ENCODE results near the gene GPR22. TPM values are rescaled to one million over a fixed set of nuclear protein-coding genes. Genes with fewer than 3 reads are reported as not detected.

Gene GPR22, protein sequence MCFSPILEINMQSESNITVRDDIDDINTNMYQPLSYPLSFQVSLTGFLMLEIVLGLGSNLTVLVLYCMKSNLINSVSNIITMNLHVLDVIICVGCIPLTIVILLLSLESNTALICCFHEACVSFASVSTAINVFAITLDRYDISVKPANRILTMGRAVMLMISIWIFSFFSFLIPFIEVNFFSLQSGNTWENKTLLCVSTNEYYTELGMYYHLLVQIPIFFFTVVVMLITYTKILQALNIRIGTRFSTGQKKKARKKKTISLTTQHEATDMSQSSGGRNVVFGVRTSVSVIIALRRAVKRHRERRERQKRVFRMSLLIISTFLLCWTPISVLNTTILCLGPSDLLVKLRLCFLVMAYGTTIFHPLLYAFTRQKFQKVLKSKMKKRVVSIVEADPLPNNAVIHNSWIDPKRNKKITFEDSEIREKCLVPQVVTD
- 0.04 and 0.07 TPM in 2 replicates for total RNA-seq

DNA sequence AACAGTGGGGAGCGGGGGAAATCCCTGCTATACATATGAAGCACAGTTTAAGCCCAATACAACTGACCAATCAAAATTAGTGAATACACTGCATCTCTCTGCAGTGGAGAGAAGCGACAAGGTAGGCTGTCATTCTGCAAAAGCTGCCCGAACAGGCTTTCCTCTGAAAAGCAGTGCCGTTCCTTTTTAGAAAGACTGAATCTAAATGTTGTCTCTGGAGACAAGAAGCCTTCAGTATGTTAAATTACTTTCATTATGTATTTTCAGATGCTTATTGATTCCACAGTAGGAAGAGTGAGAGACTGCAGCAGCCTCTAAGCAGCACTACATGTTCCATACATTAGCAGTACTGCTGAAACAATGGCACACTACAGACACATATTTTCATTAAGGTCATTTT, at the start of gene GPR22:
GPR22 (plus strand) TSS at position 129 of the 400 bp plus-strand sequence. CDS start 4,004 bp downstream, outside the sequence.
- DNase-seq (ENCODE audit: low read depth, low spot score): no peak

GRCh38 chr7:107427462-107427861, 42.4 kb upstream of the GPR22 start:
- no peak for DNase-seq (ENCODE audit: low read depth, low spot score)

DNA sequence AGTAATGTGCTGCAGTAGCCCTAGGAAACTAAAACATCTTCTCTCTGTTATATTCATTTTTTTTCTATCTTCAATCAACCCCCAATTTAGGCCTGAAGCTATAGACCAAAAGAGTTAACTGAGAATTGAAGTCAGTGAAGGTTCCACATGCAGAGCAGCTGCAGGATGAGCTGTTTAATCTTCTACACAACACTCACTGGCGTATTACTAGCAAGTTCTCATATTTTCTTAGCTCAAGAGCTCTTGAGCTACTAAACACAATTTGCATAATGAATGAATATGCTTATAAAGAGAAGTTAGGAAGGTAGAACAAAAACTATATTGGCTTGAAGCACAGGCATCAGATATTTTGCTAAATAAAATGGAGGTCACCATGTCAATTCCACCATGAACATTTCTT, 41.2 kb upstream of the GPR22 start:
- DNase-seq (ENCODE audit: low read depth, low spot score): no peak

- DNase-seq (ENCODE audit: low read depth, low spot score): no peak
These were observed 39.8 kb upstream of the GPR22 start for GRCh38 chr7:107430057-107430456.

DNA sequence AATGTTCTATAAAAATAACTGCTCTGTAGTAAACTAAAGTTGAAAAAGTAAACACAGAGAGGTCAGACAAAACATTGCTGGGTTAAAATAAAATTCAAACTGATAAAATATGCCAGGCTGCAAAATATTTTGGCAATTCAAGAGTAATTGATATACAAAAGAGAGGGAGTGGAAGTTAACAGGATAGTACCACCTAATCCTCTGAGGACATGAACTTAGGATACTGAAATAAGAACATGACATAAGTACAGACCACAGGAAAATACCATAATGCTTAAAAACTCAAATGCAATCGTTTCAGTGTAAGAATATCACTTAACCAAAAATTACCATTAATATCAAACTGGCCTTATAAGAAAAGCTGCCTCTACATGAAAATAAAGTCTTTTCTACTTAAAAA, 37.6 kb upstream of the GPR22 start:
- DNase-seq (ENCODE audit: low read depth, low spot score): no peak

DNA sequence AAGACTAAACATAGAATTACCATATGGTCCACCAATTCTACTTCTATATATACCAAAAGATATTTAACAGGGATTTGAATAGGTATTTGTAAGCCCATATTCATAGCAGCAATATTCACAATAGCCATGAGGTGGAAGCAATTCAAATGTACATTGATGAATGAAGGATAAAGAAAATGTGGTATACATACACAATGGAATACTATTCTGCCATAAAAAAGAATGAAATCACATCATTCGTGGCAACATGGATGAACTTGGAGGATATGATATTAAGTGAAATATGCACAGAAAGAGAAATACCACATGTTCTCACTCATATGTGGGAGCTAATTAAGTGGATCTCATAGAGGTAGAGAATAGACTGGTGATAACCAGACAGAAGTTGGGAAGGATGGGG, 34.1 kb upstream of the GPR22 start:
- no peak for DNase-seq (ENCODE audit: low read depth, low spot score)

DNA sequence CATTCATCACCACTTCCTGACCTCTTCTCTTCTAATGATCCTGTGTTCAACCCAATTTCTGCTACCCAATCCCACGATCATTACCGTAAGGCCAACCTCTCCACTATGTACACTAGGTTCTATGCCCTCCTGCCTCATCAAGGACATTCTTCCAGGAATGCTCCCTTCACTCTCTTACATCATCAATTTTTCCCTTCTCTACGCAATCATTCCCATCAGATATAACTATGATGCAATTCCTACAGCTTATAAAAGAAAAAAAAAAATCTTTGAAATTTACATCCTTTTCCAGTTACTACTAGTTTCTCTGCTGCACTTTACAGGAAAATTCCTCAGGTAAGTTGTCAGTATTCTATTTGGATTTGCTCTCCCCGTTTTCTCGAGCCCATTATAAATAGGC, 30.8 kb upstream of the GPR22 start:
- no peak for DNase-seq (ENCODE audit: low read depth, low spot score)

- DNase-seq (ENCODE audit: low read depth, low spot score): no peak
These were observed 28.1 kb upstream of the GPR22 start for GRCh38 chr7:107441581-107442422.

DNA sequence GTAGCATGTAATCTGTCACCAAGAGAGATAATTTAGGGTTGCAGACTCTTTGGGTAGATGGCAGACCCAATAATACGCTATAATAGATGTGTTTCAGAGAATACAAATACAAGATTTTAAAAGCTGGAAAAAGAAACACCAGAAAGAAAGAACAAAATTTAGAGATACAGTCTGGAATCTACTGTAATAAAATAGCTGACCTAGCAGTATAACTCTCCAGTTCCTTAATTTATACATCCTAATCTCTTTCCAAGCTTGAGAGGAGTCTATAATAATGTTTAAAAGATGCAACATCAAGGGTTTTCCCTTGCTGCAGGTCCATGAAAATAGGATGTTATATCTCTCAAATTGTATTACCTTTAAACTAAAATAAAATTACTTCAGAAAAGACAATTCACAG, 27.2 kb upstream of the GPR22 start:
- no peak for DNase-seq (ENCODE audit: low read depth, low spot score)

DNA sequence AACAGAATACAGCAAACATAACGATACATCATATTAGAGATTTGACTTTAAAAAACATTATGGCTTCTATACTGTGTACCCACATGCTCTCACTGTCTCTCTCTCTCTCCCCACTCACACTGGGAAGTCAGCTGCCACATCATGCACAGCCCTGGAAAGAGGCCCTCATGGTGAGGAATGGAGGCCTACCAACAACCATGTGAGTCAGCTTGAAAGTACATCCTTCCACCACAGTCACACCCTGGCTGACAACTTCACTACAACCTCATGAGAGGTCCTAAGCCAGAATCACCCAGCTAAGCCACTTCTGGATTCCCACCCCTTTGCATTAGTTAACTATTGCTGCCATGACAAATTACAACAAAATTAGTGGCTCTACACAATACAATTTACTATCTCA, 23.3 kb upstream of the GPR22 start:
- no peak for DNase-seq (ENCODE audit: low read depth, low spot score)

DNA sequence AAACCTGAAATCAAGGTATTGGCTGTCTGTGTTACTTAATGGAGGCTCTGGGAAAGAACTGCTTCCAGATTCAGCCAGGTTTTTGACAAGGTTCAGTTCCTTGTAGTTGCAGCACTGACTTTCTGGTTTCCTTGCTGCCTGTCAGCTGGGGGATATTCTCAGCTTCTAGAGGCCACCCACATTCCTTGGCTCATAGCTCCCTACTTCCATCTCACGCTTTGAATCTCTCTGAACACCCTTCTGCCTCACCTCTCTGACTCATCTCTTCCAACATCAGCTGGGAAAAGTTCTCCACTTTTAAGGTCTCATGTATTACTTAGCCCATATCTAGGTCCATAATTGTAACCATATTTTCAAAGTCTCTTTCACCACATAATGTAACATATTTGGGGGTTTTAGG, 22.9 kb upstream of the GPR22 start:
- no peak for DNase-seq (ENCODE audit: low read depth, low spot score)

- DNase-seq (ENCODE audit: low read depth, low spot score): no peak
These were observed 18.9 kb upstream of the GPR22 start for GRCh38 chr7:107450970-107451369.

- no peak for DNase-seq (ENCODE audit: low read depth, low spot score)
These were observed 16.5 kb upstream of the GPR22 start for GRCh38 chr7:107453388-107453787.

DNA sequence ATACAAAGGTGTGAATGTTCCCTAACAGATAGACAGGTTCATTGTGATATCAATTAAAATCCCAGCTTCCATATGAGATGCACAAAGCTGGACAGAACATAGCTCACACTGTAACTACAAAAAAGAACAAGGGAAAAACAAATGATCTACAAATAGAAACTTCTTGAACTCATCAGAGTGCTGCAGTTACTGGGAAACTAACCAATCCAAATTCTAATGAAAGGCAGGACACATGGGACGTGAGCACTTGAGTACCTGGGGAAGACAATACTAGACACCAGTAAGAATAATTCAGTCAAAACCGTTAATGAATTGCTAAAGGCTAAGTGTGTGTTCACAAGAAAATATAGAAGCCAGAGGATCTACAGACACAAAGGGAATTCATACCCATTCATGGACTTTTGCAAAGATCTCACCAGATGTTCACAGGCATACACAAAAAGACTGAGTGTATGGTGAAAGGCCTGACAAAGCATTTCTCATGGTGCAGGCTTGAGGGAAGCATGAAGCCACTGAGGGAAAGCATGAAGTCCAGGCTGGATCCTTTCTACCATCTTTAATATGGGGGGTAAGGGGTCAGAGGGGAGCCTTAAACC, 7.8 kb upstream of the GPR22 start:
- no peak for DNase-seq (ENCODE audit: low read depth, low spot score)

GRCh38 chr7:107463139-107464078, 6.4 kb upstream of the GPR22 start:
- DNase-seq (ENCODE audit: low read depth, low spot score): peak; percentile 37

DNA sequence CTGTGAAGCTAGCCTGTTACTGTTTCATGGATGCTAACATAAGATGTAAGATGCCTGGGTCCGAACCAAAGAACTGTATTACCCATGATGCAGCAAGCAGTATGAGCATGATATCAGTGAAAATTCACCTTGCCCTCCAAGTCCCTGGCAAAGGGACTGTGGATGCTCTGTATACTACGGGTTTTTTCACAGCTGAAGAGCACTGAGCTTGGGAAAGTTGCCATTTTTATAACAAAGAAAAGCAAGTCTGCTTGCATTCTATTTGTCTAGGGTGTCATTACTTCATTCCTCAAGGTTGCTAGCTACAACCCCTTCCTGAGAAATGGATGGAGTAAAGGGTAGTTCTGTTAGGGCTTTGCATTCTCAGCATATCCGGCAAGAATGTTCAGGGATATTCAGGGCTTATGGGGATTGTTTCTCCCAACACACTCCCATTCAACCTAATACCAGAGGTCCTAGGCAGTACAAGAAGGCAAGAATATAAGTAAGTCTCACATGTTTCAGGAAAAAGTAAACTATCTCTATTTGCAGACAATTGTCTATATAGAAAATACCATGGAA, 5.1 kb upstream of the GPR22 start:
- DNase-seq (ENCODE audit: low read depth, low spot score): no peak

GRCh38 chr7:107467972-107468371, 1.9 kb upstream of the GPR22 start:
- no peak for DNase-seq (ENCODE audit: low read depth, low spot score)

DNA sequence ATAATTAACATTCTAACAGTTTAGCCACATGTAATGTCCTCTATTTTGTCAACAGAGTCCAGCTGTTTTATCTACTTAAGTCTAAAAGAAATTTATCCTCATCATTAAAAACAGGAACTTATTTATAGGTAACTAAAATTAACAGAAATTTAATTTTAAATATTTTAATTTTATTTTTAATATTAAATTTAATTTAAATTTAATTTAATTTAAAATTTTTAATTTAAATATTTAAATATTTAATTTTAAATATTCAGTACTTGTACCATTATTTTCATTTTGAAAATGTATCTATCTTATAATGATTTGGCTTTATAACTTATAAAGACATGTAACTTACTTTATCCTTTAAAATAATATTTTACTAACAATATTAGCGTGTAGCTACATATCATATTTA, 1.0 kb upstream of the GPR22 start:
- no peak for DNase-seq (ENCODE audit: low read depth, low spot score)

DNA sequence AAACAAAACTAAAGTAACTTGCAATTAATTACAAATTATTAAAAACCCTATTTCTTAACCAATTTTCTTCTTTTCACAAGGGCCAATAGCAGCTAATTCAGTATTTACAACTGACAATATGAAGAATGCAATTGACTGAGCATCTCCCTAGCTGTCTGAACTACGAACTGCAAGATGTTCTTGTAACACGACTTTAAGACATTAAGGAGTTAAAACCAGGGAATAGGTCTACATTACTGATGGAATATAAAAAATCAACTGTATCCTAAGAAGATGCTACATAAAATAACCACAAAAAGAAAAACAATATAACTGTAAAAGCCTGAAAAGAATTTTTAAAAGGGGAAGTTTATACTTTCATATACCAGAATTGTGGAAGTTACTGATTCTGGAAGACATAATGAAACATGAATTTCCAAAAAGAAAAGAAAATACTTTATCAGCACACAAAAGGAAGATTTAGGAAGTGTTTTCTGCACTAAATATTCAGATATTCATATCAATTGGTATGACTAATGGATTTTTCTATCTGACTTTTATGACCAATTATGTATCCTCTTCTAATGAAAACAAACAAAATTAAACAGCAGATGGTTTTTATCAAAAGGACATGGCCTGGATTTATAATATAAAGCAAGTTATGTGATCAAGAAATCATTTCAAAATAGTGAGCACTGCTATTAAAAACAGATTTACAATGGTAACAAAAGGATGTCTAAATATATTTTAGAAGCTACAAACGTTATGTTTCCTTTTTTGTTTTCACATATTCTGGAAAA, 1.6 kb downstream of the GPR22 start:
- no peak for DNase-seq (ENCODE audit: low read depth, low spot score)

DNA sequence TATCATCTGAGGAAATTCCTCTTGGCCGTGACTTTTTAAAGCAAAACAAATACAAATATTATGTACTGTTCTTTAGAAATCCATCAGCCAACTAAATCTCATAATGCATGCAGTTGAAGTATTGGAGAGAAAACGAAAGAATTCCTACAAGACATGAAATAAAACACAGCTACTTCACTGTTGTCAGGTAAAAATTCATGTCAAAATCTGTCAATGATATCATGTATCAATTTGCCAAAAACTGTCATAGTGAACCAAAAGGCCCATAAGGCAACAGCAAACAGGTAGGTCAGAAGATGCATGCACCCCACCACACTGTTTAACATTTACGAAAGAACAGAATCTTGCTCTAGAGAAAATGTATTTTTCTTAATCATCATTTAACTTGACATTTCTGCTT, 2.3 kb downstream of the GPR22 start:
- DNase-seq (ENCODE audit: low read depth, low spot score): no peak

Data from pulmonary artery endothelial cell (primary cell).